ENCODE results near the gene MAPK7. TPM values are rescaled to one million over a fixed set of nuclear protein-coding genes. Genes with fewer than 3 reads are reported as not detected.
A peak's percentile ranks its signal among the peaks of the same experiment; 100 is the strongest.

Gene MAPK7
- total RNA-seq, 1 experiment from 2014 or later = 14.5 TPM

GRCh38 chr17:19376811-19377210, 1.5 kb upstream of the MAPK7 start:
- H3K9me3 Mint-ChIP-seq (ENCODE audit: unreplicated experiment) = no peaks in the 10 kb centered on the region
- BruUV-seq (replicated peaks) = no TSS peak
- peaks cover 16% of the 10 kb centered on the region for H3K4me1 Mint-ChIP-seq (ENCODE audit: insufficient read depth, unreplicated experiment)
- no peaks in the 10 kb centered on the region for H3K27me3 Mint-ChIP-seq (ENCODE audit: insufficient read depth, unreplicated experiment)
- DNase-seq (ENCODE audit: unreplicated experiment) = peak; percentile 43
- POLR2A ChIA-PET = interaction anchor here (0.5 to 3.6 kb wide), 12 partner anchors 8 to 1664 kb away, joined by 3 to 54 read pairs (median 4); partner anchors contain the start of genes B9D1 and MFAP4
- no peak for TF ChIP-seq CTCF (IDR thresholded peaks at IDR 0.05; ENCODE audit: unreplicated experiment)
- H3K27ac Mint-ChIP-seq (ENCODE audit: low read depth, unreplicated experiment) = peak overlapping the region; percentile 99
- peaks cover 10% of the 10 kb centered on the region for H3K36me3 Mint-ChIP-seq (ENCODE audit: insufficient read depth, unreplicated experiment)
- CTCF ChIA-PET = interaction anchor here (0.6 to 1.9 kb wide), 3 partner anchors 20 to 390 kb away, joined by 3 to 21 read pairs (median 5); no protein-coding TSS in a partner anchor
- peak overlapping the region; percentile 94 for H3K4me3 Mint-ChIP-seq (ENCODE audit: unreplicated experiment)
- intact Hi-C loops (cut with micrococcal nuclease) = loop anchor here (5.0 kb wide), 2 partner anchors 70 to 375 kb away; no protein-coding TSS in a partner anchor

- Mint-ChIP-seq H3K4me1 (ENCODE audit: insufficient read depth, unreplicated experiment) (peaks cover 16% of the 10 kb centered on the region), H3K36me3 (ENCODE audit: insufficient read depth, unreplicated experiment) (peaks cover 19% of the 10 kb centered on the region)
- TF ChIP-seq CTCF (IDR thresholded peaks at IDR 0.05; ENCODE audit: unreplicated experiment) = no peak
These were observed 489 bp upstream of the MAPK7 start for GRCh38 chr17:19377602-19378415.

GRCh38 chr17:19379361-19380065, 1.2 kb downstream of the MAPK7 start:
- H3K9me3 Mint-ChIP-seq (ENCODE audit: unreplicated experiment) = no peaks in the 10 kb centered on the region
- no TSS peak for BruUV-seq (replicated peaks)
- no peak for DNase-seq (ENCODE audit: unreplicated experiment)

More at GRCh38 chr17:19377602-19378415, 489 bp upstream of the MAPK7 start:
- POLR2A ChIA-PET = interaction anchor here (0.5 to 3.6 kb wide), 40 partner anchors 9 to 1663 kb away, joined by 3 to 54 read pairs (median 3); partner anchors contain the start of genes ALDH3A2, B9D1, MFAP4 and SMCR8
- H3K9me3 Mint-ChIP-seq (ENCODE audit: unreplicated experiment) = no peaks in the 10 kb centered on the region
- intact Hi-C loops (cut with micrococcal nuclease) = loop anchor here (5.0 kb wide), 2 partner anchors 69 to 374 kb away; no protein-coding TSS in a partner anchor
- H3K27ac Mint-ChIP-seq (ENCODE audit: low read depth, unreplicated experiment) = peak overlapping the region; percentile 99
- CTCF ChIA-PET = interaction anchor here (0.6 to 2.0 kb wide), 14 partner anchors 9 to 389 kb away, joined by 3 to 36 read pairs (median 4); partner anchors contain the start of genes ALDH3A2, B9D1 and MFAP4
- TSS peak; percentile 29 for BruUV-seq (replicated peaks)
- peak overlapping the region; percentile 94 for H3K4me3 Mint-ChIP-seq (ENCODE audit: unreplicated experiment)
- peak; percentile 98 for DNase-seq (ENCODE audit: unreplicated experiment)
- H3K27me3 Mint-ChIP-seq (ENCODE audit: insufficient read depth, unreplicated experiment) = no peaks in the 10 kb centered on the region

More at GRCh38 chr17:19379361-19380065, 1.2 kb downstream of the MAPK7 start:
- Mint-ChIP-seq H3K4me1 (ENCODE audit: insufficient read depth, unreplicated experiment) (peaks cover 23% of the 10 kb centered on the region), H3K27me3 (ENCODE audit: insufficient read depth, unreplicated experiment) (no peaks in the 10 kb centered on the region), H3K27ac (ENCODE audit: low read depth, unreplicated experiment) (peak overlapping the region; percentile 99), H3K4me3 (ENCODE audit: unreplicated experiment) (peak overlapping the region; percentile 94), H3K36me3 (ENCODE audit: insufficient read depth, unreplicated experiment) (peaks cover 24% of the 10 kb centered on the region)
- ChIA-PET CTCF (interaction anchor here (1.3 to 2.2 kb wide), 2 partner anchors 16 to 68 kb away, joined by 3 to 17 read pairs; no protein-coding TSS in a partner anchor), POLR2A (interaction anchor here (1.9 to 3.6 kb wide), 2 partner anchors 69 to 375 kb away, joined by 6 to 54 read pairs; no protein-coding TSS in a partner anchor)
- TF ChIP-seq CTCF (IDR thresholded peaks at IDR 0.05; ENCODE audit: unreplicated experiment) = no peak
- intact Hi-C loops (cut with micrococcal nuclease) = loop anchor here (5.0 kb wide), 2 partner anchors 68 to 373 kb away; no protein-coding TSS in a partner anchor

All from MCF 10A (cell line).